HG02610 (cell line): Measurements from ENCODE around the gene SIAH3.

Source experiments
- ATAC-seq: cut with Tn5 transposase; IDR thresholded peaks from one replicate; pipeline ENCODE4 v1.9.1; 2021; ENCODE audit warnings: mild to moderate bottlenecking, moderate library complexity; ENCODE audit not compliant: unreplicated experiment

Gene SIAH3

DNA sequence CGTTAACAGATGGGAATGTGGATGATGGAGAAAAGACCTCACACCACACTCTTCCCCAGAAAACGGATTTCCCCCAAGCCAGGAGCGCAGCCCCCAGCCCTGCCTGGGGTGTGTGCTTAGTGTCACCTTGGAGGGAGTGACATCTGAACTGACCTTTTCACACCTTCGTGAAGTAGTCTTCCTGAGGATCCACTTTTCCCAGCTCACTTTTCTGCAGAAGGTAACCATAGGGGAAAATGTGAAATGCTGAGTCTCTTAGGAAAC, 26.2 kb downstream of the SIAH3 start:
- ATAC-seq: no peak

GRCh38 chr13:45823583-45823982, 28.0 kb downstream of the SIAH3 start:
- ATAC-seq: no peak

DNA sequence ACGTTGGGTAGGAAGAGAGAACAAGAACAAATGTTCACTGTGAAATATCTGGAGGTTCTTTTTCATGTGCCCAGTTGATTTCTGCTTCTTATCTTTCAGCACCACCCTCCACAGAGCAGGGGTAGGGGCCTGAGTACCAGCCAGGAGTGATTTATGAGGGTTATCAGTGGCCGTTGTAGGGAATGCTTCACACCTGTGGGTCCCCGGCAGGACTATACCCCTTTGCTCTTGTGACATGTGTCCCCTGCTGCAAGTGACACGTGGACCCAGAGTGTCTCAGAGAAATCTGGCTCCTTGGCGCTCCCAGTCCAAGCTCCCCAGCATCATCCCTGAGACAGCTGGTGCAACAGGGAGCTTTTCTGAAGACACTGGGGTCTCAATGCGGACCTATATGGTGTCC, 29.7 kb downstream of the SIAH3 start:
- no peak for ATAC-seq

DNA sequence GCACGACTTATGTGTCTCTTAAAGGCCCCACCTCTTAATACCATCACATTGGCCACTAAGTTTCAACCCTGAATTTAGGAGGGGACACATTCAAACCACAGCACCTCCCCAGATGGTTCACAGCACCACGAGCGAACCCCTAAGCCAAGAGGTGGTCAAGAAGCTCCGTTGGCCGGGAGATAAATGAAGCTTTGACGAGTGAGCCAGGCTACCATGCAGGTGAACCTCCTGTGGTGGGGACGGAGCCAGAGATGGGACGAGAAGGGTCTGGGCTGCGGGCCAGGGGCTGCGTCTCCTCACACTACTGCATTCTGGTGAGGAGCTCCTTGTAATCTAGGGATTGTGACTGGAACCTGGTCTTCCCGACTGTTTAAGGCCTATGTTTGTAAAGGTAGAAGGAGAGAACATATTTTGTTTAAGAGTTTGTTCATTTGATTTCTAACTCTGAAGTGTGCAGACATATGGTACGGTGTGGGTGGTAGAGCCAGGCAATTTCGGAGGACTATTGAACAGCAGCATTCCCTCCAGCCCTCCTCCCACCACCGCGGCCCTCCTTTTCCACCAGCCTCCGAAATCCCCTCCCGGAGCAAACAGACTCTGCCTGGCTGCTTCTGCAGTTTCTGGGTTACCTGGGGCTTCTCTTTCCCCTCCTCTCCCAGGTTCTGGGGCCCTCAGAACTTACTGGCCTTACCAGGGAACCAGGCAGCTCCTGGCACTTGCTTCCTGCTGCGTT, 31.3 kb downstream of the SIAH3 start:
- no peak for ATAC-seq

- no peak for ATAC-seq
Measured at GRCh38 chr13:45817833-45818232, 33.7 kb downstream of the SIAH3 start.

- no peak for ATAC-seq
Measured at GRCh38 chr13:45816427-45816826, 35.1 kb downstream of the SIAH3 start.

- no peak for ATAC-seq
Measured at GRCh38 chr13:45812695-45813372, 38.7 kb downstream of the SIAH3 start.

DNA sequence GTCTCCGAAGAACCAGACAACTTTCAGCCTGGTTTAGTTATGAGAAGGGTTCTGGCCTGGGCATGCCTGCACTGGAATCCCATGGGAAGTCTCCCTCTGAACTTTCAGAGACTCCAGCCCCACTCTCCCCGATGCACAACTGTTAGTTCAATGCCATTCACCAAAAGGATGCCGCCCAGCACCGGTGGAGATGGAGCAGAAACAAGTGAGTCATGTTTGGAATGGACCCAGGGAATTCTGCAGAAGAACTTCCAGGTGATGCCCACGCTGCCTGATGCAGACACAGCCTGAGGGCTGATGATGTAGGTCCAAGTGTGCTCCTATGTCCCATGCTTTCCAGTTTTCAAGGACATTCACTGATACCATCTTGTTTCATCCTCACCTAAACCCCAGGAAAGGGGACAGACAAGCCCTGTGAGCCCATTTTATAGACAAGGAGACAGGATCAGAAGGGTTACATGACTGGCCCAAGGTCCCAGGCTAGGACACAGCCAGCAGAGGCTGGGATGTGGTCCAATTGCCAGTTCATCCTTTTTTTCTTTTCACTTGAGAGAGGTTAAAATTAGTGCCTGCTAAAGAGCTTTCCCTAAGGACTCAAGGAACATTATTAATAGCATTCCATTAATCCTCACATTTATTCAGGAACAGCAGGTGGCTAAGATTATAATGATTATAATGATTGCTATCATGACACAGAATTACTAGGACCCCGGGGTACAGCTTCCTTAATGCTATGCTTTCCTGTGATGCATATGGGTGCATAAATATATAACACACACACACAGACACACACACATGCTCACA, 39.5 kb downstream of the SIAH3 start:
- ATAC-seq: no peak

GRCh38 chr13:45809801-45810394, 41.7 kb downstream of the SIAH3 start:
- ATAC-seq: no peak

DNA sequence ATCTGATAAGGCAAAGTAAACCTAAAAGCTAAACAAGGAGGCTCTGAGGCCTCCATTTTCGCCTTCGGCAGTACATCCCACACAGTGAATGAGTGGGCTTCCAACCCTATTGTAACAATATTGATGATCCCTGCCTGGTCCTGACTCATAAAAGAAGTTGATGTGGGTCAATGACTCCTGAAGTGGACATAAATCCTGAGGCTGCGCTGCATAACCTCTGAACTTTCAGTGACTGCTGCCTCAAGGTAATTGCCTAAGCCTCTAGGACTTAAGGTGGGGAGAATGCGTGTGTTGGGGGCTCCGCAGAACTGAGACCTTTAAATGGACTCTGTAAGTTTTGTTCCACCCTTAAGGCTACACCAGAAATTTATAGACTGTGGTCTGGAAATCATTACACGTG, 42.6 kb downstream of the SIAH3 start:
- ATAC-seq: no peak

- ATAC-seq: no peak
Measured at GRCh38 chr13:45807520-45808099, 43.9 kb downstream of the SIAH3 start.

- ATAC-seq: no peak
Measured at GRCh38 chr13:45800485-45800884, 51.1 kb downstream of the SIAH3 start.

GRCh38 chr13:45799451-45799850, 52.1 kb downstream of the SIAH3 start:
- ATAC-seq: no peak

GRCh38 chr13:45798851-45799250, 52.7 kb downstream of the SIAH3 start:
- ATAC-seq: no peak

GRCh38 chr13:45796426-45797235, 54.9 kb downstream of the SIAH3 start:
- ATAC-seq: no peak

DNA sequence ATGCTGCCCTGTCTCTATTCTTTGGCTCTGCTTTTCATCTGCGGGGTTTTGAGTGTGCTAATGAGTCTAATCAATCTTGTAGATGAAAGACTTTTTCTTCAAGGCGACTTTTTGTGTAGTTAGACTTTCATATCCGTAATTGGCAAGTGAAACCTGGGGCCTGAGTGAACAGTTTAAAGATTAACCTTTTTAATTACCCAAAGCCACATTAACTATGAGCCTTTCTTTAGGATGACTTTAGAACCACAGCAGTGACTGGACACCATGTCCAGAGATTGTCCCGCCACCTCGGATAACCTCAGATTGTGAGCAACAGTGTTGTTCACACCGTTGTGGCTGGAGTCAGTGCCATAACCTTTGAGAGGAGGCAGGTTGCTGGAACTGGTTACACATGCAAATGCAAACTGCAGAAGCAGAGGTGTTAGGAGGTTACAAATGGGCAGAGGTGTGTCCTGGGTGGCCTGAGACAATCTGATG, 58.7 kb downstream of the SIAH3 start:
- ATAC-seq: no peak

- ATAC-seq: no peak
Measured at GRCh38 chr13:45788011-45788410, 63.5 kb downstream of the SIAH3 start.

GRCh38 chr13:45787346-45787745, 64.2 kb downstream of the SIAH3 start:
- no peak for ATAC-seq

- ATAC-seq: no peak
Measured at GRCh38 chr13:45786293-45786920, 65.1 kb downstream of the SIAH3 start.
